ENCODE measurements around the gene MACROD2.

MACROD2 gene

GRCh38 chr20:14673164-14673563 is 677.8 kb downstream of the MACROD2 start:
- no peak for DNase-seq

GRCh38 chr20:14677455-14677854 is 682.1 kb downstream of the MACROD2 start:
- no peak for DNase-seq

- no peak for DNase-seq
Observed at GRCh38 chr20:14685183-14685582, 689.9 kb downstream of the MACROD2 start.

GRCh38 chr20:14687313-14687712 is 692.0 kb downstream of the MACROD2 start:
- no peak for DNase-seq

- DNase-seq = no peak
Observed at GRCh38 chr20:14688005-14688404, 692.7 kb downstream of the MACROD2 start.

GRCh38 chr20:14691994-14692393 is 696.7 kb downstream of the MACROD2 start:
- DNase-seq = no peak

GRCh38 chr20:14696478-14696877 is 701.2 kb downstream of the MACROD2 start:
- no peak for DNase-seq

- DNase-seq = no peak
Observed at GRCh38 chr20:14696937-14697336, 701.6 kb downstream of the MACROD2 start.

- DNase-seq = no peak
Observed at GRCh38 chr20:14698125-14698524, 702.8 kb downstream of the MACROD2 start.

GRCh38 chr20:14698605-14699373 is 703.5 kb downstream of the MACROD2 start:
- DNase-seq = no peak

GRCh38 chr20:14700639-14700960 is 705.3 kb downstream of the MACROD2 start:
- DNase-seq = no peak

GRCh38 chr20:14701326-14701725 is 706.0 kb downstream of the MACROD2 start:
- no peak for DNase-seq

- no peak for DNase-seq
Observed at GRCh38 chr20:14706555-14706954, 711.2 kb downstream of the MACROD2 start.

- DNase-seq = no peak
Observed at GRCh38 chr20:14707026-14707680, 711.8 kb downstream of the MACROD2 start.

- no peak for DNase-seq
Observed at GRCh38 chr20:14707865-14708596, 712.7 kb downstream of the MACROD2 start.

GRCh38 chr20:14709439-14709838 is 714.1 kb downstream of the MACROD2 start:
- DNase-seq = no peak

- DNase-seq = no peak
Observed at GRCh38 chr20:14710951-14711350, 715.6 kb downstream of the MACROD2 start.

- no peak for DNase-seq
Observed at GRCh38 chr20:14711652-14712051, 716.3 kb downstream of the MACROD2 start.

- no peak for DNase-seq
Observed at GRCh38 chr20:14712302-14712739, 717.0 kb downstream of the MACROD2 start.

GRCh38 chr20:14715400-14715799 is 720.1 kb downstream of the MACROD2 start:
- DNase-seq = no peak

GRCh38 chr20:14716351-14716801 is 721.1 kb downstream of the MACROD2 start:
- no peak for DNase-seq

- no peak for DNase-seq
Observed at GRCh38 chr20:14717134-14717999, 722.1 kb downstream of the MACROD2 start.

- no peak for DNase-seq
Observed at GRCh38 chr20:14720251-14720650, 724.9 kb downstream of the MACROD2 start.
